Measurements from ENCODE around the gene RNF31.

GRCh38 chr14:24155100-24155499, 7.8 kb downstream of the RNF31 start:
- TF ChIP-seq POLR2A (IDR thresholded peaks at IDR 0.05; ENCODE audit: low read depth, low read length), result no peak
- TF ChIP-seq POLR2AphosphoS5 (IDR thresholded peaks at IDR 0.05; ENCODE audit: low read depth, low read length), result no peak
- no peak for TF ChIP-seq TAF1 (IDR thresholded peaks at IDR 0.05; ENCODE audit: borderline replicate concordance, low read depth, low read length)

All from GM12892 (cell line).